Activated CD4-positive, alpha-beta T cell treated with anti-CD3 and anti-CD28 coated beads, Interleukin-2, amount 50 U/mL, for 4 hours (primary cell): ENCODE data around the gene ATG4B.
A peak's percentile ranks its signal among the peaks of the same experiment; 100 is the strongest.
"Not testable (repeated sequence)": the region's sequence is repeated elsewhere in the genome, so short reads cannot be mapped to it uniquely, and the experiment has no call there.

Experiments
- DNase-seq, 2 experiments: peaks; one replicate each; pipeline ENCODE4 v3.0.0-alpha.2; 2020

ATG4B gene

DNA sequence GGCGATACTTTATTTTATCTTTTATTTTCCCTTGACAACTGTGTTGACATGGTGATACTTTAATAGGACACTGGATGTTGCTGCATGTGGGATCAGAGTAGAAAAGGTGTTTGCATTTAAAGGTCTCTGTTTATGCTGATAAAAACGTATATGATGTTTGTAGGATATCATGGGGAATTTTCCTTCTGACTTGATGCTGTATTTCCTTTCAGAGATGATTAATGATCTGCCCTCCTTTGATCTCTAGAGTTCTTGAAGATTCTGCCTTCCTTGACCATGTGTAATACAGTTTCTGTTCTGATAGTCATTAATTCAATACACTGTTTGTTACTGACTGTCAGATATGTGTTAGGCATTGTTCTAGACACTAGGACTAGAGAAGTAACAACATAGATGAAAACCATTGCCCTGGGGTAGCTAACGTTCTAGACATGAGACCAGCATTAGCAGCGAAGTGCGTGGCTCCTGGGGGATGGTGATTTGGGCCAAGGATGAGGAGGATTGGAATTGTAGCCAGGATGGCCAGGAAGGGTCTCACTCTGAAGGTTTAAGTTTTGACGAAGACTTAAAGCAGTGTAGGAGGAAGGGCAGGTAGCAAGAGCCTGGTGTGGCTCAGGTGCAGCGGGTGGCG, 2.8 kb downstream of the ATG4B start:
- no peak for DNase-seq

DNA sequence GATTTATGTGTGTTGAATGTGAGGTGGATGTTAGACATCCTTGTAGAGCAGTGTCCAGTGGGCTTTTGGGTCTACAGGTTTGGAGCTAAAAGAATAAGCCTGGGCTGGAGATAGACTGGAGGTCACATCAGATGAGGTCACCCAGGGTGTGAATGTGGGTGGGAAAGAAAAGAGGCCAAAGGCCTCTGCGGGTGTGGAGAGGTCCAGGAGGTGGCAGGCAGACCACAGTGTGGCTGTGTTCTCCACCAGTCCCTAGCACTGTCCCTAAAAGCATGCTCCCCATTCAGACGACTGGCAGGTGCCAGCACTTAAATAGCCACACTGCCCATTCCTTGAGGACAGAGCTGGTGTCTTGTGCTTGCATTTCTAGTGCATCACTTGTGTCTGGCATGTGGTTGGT, 4.1 kb downstream of the ATG4B start:
- DNase-seq, result no peak

DNA sequence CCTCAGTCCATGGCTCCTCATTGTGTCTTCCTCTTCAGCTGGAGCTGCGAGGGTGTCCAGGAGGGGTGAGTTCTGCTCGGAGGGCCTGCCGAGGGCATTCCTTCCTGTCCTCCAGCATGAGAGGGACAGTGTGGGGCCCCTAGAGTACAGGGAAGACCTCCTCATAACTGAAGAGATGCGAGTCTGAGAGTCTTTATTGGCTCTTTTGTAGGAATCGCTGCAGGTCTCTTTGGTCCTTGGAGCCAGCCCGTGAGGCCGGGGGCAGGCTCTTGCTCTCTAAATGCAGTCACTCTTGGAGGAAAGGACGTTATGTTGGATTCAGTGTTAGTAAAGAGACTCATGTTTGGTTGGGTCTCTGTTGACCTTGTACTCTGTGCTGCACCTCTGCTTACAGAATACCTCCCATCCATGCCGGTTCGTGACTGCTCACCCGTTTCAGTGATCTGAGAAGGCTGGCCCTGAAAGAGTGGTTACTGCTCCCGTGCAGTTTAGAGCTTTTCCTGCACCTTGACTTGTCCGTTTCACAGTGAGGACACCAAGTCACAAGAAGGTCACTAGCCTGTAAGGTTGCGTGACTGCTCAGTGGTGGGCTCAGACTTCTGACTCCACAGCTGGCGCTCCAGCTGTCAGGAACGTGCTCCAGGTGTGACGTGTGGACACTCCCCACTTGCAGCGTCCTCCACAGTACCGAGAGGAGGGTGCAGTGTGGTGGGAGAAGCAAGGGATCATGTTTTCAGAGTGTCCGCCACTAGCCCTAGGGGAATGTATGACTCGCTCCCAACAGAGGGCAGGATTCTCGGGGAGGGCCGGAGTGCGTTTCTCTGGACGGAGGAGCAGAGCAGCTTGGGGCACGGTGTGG, 7.8 kb downstream of the ATG4B start:
- DNase-seq, result no peak

DNA sequence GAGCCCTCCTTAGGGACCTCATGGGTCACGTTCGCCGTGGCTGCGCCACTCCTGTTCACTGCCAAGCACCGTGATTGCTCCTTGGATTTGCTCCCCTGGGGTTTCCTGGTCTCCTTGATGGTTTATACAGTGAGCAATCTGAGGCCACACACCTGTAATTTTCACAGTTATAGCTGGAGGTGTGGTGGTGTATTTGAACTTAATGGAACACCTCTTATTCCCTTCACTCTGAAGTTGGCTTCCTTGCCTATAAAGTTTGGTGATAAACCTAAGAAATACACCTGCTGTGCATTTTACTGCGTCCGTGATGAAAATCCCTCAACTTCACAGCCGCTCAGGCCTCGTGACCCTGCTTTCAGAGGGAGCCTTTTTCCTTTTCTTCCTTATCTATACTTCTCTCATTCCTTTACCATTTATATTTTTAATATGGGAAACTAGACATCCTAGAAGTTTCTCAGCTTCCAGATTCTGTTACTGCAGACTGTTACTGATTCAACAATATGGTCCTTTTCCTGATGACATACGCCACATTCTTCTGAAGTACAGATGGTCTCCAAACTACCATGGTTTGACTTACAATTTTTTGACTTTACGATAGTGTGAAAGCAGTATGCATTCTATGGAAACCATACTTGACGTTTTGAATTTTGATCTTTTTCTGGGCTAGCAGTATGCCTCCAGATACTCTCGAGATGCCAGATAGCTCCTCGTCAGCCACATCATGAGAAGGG, 8.6 kb downstream of the ATG4B start:
- DNase-seq, result no peak

DNA sequence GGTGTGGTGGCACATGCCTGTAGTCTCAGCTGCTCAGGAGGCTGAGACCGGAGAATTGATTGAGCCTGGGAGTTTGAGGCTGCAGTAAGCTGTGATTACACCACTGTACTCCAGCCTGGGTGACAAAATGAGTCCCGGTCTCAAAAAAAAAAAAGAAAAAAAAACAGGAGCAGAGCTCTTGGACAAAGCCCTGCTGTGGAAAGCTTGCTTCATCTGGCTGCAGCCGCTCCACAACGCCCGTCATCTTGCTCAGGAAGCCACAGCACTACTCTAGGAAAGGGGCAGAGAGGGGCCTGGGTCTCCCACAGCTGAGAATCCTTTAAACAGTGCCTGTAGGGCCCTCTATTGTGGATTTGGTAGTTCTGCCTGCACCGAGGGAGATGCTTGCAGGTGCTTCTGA, 11.0 kb downstream of the ATG4B start:
- DNase-seq, result no peak

DNA sequence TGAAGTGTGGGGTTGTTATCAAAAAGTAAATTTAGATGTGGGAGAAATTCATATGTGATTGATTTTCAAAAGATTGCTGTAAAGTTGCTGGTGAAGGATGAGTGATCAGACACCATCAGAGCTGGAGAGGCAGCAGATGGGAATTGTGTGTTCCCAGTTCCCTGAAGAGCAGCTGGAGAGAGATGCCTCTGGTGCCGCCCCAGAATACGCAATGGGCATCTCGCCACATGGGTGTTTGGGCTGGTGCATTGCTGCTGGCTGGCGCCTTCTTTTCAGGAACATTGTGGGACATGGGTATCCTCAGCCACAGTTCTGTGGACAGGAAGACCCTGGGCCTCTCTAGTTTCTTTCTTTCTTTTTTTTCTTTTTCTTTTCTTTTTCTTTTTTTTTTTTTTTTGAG, 11.9 kb downstream of the ATG4B start:
- DNase-seq, result no peak

DNA sequence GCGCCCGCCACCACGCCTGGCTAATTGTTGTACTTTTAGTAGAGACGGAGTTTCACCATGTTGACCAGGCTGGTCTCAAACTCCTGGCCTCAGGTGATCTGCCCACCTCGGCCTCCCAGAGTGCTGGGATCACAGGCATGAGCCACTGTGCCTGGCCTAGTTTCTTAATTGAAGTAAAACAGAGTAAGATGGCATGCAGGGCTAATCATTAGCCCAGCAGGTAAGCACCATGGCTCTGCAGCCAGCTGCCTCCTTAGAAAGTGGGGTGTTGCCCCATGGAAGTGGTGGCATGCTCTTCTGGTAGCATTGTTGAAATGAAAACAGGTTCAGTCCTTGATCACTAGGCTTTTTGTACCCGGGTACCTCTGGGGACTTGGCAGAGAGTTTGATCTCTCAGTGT, 12.4 kb downstream of the ATG4B start:
- DNase-seq, result no peak

DNA sequence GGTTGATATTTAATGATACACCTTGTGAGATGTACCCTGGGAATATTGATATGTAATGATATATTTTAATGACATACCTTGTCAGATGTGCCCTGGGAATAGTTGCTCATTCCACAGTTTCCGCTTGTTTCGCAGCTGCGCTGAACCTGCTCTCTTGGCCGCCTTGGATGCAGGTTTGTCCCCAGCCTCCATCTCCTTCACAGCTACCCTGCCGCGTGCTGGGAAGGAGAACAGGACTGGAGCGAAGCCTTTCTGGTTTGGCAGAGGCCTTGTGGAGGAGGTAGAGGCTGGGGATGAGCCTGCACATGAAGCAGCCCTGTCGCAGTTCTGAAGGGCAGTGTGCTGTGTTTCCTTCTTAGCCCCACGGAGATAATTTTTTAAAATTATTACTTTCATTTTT, 14.6 kb downstream of the ATG4B start:
- DNase-seq, result no peak

DNA sequence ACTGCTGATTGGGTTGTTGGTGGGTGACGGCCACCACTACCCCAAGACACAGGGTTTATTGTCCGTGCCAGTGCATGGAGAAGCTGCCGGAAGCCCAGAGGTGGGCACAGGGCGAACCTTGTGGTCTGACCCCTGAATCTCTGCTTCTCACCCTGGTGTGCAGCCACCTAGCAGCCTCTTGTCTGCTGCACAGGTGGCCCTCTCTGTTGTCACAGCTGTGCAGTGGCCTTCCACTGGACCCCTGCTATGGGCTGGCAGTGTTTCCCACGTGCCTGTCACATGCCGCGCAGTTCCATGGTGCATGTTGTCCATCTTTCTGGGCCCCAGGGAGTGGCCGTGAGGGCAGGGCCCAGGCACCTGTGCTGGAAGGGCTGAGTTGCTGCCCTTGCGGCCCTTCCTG, 15.2 kb downstream of the ATG4B start:
- DNase-seq, result no peak

DNA sequence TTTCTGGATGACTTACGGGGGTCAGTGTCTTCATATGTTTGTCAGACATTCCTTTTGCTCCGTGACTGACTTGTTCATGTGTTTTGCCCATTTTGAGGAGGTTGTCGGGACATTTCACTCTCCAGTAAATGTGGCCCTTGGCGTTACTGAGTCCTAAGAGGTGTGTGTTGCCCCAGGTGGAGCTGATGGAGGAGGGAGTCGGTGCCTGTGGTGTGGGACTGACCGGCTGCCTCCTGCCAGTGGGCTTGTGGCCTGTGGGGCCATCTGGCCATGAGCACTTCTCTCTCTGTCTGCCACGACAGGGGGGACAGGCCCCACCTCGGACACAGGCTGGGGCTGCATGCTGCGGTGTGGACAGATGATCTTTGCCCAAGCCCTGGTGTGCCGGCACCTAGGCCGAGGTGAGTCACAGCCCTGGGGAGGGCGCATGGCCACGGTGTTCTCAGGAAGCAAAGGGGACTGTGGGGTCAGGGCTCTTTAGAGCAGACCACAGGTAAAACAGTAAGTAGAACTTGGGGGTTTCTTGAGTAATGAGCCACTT, 15.8 kb downstream of the ATG4B start:
- DNase-seq, result no peak

DNA sequence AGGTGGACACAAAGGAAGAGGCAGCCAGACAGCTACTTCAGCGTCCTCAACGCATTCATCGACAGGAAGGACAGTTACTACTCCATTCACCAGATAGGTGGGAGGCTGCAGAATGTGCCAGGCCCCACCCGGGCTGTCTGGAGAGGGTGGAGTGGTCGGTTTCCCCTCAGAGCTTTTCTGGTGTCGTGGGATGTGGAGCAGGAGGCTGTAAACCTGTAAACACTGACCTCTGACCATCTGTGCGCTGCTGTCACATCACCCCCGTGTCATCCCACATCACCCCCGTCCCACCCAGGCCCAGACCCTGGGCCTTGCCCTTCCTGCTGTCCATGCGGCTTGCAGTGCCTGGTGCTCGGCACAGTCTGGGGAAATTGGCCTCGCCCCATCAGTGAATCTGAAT, 17.1 kb downstream of the ATG4B start:
- DNase-seq, result no peak

DNA sequence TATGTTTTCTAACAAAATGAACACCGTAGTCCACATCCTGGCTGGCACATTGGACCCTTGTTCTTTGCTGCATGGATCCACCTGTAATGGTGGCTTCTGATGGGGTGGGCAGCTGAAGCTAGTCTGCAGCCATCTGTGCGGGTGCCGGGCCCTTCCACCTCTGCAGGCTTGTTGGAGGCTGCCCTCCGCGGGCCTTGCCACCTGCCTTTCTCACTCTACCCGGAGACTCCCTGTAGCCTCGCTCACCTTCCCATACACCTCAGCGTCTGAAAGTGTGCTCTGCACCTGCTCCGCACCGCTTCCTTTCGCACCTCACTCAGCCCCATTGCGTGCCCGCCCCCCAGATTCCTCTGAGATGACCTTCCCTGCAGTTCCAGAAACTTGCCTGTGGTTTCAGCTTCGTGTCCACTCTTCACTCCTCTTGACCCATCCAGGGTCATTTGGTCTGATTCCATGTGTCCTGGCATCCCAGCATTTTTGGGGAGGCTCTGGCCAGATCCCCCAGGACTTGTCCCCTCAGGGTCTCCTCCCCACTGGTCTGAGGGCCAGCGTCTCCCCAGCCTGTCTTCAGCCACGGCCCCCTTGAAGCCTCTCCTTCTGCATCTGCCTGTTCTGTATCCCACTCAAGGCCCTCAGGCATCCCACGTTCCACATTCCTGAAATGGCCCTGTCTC, 18.2 kb downstream of the ATG4B start:
- DNase-seq, result no peak

DNA sequence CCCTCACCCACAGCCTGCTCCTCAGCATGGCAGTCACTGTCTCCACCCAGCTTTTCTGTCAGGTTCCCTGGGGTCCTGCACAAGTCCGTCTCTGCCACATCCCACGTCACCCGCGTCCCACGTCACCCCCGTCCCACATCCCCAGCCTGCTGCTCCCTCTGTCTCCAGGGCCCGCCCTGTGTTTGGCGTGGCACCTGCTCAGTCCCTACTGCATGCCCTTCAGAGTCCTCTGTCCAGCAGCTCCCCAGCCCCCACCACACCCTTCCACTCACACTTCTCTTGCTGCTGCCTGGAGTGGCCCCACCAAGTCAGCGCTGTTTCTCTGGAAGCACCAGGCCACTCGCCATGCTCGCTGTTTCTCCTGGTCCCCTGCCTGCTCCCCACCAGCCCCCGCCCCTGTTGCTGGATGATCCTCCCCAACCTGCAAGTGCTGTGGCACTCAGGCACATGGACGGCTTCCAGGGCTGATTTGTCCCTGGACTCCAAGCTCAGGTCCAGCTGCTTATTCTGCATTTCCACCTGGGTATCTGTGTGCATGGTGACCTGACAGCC, 18.8 kb downstream of the ATG4B start:
- no peak for DNase-seq

DNA sequence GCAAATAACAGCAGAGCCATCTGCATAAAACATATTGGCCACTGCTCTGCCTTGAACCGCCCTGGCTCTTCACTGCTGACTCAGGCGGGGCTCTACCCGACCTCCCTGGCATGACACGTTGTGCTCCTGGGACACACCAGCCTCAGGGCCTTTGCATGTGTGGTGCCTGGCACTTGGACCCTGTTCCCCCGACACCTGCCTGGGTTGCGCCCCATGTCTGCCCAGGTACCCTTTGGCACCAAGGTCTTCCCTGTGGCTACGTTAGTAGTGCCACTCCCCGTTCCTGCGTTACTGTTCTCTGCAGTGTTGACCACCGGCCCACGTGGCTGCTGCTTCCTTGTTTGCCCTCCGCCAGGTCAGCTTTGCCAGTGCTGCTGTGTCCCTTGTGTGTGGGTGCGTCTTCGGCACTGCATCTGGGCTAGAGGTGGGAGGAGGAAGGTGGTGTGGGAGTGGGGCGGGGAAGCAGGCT, 20.3 kb downstream of the ATG4B start:
- no peak for DNase-seq

DNA sequence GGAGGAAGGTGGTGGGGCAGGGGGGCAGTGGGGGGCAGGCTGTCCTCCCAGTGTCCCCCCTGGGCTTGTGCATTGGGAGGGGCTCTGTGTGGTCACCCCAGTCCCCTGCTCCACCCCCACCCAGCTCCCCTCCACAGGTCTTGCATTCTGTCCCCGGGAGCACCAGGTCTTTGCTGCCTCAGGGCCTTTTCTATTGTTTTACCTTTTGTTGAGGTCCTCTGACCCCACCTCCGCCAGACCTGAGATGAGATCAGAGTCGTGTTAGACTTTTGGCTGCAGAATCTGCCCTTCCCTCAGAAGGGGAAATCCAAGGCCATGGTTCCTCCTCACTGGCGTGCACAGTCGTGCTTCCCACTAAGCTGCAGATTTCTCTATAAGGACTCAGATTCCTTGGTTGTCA, 20.8 kb downstream of the ATG4B start:
- DNase-seq, result no peak

DNA sequence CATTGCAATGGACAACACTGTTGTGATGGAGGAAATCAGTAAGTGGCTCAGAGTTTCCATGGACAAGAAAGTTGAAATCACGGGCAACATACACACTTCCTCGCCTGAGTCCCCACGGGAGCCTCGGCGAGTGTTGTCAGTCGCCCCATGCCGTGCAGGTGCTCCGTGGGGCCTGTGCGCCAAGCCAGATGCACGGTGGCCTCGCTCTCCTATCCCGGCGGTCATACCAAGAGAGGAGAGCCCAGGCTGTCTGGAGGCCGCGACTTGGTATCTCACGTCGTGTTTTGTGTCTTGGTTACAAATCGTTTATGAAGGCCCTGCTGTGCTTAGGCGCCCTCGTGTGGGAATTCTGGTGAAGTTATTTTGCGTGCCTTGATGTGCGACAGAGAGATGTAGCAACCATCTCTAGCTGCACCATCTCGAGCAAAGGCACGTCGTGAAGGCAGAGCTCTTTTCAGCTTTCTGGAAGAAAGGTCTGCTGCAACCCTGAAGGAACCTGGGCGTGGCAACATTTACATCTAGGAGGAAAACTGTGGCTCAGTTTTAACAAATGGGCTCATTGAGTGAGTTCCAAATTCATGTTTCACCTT, 21.8 kb downstream of the ATG4B start:
- DNase-seq, result peak; percentile 16 to 27

DNA sequence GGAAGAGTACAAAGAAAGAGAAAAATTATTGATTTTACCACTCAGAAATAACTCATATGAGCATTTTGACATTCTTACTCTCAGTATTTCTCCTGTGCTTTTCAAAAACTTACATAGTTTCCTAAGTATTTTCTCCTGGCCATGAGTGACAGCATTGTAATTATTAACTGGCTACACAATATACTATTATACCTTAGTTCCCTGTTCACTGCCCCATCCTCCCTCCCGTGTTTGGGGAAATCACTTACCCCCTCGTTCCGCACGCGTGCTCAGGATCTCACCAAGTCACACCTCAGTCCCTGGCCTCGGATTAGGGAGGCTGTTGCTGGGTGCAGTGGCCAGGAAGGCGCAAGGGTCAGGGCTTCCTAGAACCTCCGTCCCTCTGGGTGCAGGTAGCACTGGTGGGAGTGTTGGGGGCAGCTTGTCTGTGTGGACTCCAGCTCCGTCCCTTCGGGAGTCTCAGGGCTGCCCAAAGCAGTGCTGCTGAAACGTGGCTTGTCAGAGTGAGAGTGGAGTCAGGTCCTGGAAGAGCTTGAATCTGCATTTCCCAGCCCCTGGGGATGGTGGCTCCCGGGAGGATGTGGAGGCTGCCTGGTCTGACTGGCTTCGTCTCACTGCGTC, 23.2 kb downstream of the ATG4B start:
- no peak for DNase-seq

DNA sequence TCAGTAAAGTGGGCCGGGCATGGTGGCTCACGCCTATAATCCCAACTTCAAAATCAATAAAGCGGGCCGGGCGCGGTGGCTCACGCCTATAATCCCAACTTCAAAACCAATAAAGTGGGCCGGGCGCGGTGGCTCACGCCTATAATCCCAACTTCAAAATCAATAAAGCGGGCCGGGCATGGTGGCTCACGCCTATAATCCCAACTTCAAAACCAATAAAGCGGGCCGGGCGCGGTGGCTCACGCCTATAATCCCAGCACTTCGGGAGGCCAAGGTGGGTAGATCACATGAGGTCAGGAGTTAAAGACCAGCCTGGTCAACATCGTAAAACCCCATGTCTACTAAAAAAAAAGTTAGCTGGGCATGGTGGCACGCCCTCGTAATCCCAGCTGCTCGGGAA, 25.2 kb downstream of the ATG4B start:
- DNase-seq, result not testable (repeated sequence)

DNA sequence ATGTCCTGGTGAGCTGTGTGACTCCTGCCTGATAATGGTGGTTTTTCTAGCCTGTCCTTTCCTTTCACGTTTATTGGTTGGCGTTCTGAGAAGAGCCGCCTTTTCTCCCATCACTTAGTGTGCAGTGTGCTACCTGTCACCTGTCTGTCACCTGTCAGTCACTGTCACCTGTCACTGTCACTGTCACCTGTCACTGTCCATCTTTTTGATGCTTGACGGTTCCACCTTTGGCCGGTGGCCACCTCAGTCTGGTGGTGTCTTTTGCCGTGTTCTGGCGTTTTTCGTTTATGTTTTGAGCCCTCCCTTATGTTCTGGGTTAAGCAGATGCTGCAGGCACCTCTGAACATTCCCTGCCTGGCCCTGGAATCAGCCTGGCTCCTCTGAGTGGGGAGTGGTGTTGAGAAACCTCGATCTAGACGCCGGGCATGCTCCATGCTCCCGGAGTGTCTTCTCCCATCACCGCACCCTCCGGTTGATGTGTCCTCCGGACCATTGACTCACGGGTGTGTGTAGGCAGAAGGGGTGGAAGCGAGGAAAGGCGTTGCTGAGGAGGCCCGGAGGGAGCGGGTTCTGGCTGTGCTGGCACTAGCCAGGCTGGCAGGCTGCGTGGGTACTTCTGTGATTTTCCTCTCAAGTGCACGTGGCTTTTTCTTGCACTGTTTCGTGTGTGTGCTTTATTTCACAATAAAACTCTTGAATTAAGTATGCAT, 28.4 kb downstream of the ATG4B start:
- DNase-seq, result no peak

DNA sequence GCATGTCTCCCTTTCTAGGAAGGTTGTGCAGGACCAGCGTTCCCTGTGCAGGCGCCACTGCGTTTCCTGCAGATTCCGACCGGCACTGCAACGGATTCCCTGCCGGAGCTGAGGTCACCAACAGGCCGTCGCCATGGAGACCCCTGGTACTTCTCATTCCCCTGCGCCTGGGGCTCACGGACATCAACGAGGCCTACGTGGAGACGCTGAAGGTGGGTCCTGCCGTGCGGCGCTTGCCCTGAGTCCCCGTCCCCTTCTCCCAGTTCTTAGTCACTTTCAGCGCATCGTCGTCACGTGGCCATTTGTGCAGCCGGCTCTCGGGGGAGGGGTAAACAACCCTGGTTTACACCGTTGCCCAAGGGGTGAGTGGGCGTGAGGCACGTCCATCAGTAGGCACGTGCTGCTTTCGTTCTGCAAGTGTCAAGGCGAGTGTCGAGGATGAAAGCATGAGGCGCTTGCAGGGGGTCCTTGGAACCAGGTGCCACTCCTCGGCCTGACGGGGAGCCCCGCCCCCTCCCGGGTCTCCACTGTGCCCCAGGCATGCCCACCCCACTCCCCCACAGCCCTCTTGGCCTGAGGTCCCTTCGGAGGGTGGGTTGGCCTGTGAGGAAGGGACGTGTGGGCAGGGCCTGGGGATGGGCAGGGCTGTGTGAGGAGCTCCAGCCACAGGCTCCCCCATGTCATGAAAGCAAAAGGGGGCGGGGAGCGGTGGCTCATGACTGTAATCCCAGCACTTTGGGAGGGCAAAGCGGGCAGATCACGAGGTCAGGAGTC, 29.3 kb downstream of the ATG4B start:
- no peak for DNase-seq
